Cardiac fibroblast (primary cell): ENCODE measurements around the gene F2R.
A peak's percentile ranks its signal among the peaks of the same experiment; 100 is the strongest.
"Not testable (repeated sequence)": the region's sequence is repeated elsewhere in the genome, so short reads cannot be mapped to it uniquely, and the experiment has no call there.

ENCODE experiments used
- DNase-seq, 2 donors: peaks; one replicate each; pipeline versions ENCODE4 v3.0.0 to v3.0.0-alpha.2; 2010; ENCODE audit warnings: low read depth in 2 of 2
- H3K4me3 ChIP-seq, 2 donors: replicated peaks in 1 of 2; 1 replicate in 1 of 2; 2 replicates in 1 of 2; pipeline ENCODE4 v1.5.1; 2011; ENCODE audit warnings: low read depth in 2 of 2, low read length in 2 of 2, mild to moderate bottlenecking in 2 of 2, moderate library complexity in 1 of 2
- TF ChIP-seq, protein P1 (sequence below): IDR thresholded peaks from one replicate; pipeline ENCODE4 v1.5.1; 2011; ENCODE audit warnings: low read depth, mild to moderate bottlenecking, low read length, inconsistent platforms

Gene F2R

DNA sequence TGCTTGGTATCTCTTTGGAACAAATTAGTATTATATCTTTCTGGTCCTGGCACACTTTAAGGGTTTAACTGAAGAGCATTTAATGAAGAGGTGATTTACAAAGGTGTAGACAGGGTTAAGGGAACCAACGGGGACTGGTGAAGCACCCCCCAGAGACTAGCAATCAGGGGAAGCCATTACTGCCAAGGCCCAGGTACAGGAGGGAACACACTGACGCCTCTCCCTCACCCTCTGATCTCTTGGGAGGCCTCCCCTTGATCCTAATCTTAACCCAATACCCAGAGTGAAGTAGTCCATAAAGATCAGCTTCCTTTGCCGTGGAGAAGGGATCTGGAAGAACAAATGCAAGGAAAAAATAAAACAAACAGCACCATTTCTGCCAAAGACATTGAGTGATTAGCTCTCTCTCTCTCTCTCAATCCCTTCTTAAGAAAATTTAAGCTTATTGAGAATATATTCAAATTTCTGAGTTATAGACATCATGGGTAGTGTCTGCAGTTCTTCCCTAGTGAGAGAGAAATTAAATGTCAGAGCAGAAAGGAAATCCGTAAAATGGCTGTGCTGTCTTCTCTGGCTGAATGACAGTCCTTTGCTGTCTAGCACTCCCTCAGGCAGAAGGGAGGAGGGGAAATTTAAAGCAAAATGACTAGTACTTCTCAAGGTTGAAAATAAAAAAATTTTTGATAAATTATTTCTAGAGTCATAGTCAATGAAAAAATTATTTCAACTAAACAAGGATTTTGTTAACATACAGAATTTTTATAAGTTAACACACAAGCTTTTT is 20.0 kb downstream of the F2R start:
- DNase-seq, result no peak
- H3K4me3 ChIP-seq, result no peak overlapping the region
- TF ChIP-seq, protein P1, sequence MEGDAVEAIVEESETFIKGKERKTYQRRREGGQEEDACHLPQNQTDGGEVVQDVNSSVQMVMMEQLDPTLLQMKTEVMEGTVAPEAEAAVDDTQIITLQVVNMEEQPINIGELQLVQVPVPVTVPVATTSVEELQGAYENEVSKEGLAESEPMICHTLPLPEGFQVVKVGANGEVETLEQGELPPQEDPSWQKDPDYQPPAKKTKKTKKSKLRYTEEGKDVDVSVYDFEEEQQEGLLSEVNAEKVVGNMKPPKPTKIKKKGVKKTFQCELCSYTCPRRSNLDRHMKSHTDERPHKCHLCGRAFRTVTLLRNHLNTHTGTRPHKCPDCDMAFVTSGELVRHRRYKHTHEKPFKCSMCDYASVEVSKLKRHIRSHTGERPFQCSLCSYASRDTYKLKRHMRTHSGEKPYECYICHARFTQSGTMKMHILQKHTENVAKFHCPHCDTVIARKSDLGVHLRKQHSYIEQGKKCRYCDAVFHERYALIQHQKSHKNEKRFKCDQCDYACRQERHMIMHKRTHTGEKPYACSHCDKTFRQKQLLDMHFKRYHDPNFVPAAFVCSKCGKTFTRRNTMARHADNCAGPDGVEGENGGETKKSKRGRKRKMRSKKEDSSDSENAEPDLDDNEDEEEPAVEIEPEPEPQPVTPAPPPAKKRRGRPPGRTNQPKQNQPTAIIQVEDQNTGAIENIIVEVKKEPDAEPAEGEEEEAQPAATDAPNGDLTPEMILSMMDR, result no peak

DNA sequence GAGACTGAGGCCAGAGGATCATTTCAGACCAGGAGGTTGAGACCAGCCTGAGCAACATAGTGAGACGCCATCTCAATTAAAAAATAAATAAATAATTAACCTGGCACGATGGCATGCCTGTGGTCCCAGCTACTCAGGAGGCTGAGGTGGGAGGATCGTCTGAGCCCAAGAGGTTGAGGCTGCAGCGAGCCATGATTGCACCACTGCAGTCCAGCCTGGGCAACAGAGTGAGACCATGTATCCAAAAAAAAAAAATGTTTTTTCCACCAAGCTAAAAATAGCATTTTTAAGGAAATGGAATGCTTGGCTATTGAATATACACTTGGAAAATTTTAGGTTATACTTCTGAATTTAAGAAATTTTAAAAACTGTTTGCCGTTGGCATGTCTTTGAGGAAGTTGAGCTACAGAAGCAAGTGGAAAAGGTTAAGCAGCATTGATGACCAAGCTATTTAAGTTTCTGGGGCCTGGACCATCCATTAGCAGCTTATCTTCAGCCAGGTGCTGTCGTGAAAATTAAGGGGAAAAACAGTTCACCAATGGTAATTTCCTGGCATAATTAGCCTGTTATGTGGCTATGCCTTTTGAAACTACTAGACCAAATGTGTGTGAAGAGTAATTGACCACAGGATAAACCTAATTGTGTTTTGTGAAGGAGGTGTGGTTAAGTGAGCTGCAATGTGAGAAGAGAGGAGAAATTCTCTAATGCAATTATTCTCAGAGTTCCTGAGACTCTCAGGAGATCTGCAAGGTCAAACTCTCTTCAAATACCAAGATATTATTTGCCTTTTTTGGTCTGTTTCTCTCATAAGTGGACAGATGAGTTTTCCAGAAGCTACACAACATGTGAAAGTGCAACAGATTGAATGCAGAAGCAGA is 21.0 kb downstream of the F2R start:
- H3K4me3 ChIP-seq, result no peak overlapping the region
- TF ChIP-seq, protein P1, result no peak
- no peak for DNase-seq

DNA sequence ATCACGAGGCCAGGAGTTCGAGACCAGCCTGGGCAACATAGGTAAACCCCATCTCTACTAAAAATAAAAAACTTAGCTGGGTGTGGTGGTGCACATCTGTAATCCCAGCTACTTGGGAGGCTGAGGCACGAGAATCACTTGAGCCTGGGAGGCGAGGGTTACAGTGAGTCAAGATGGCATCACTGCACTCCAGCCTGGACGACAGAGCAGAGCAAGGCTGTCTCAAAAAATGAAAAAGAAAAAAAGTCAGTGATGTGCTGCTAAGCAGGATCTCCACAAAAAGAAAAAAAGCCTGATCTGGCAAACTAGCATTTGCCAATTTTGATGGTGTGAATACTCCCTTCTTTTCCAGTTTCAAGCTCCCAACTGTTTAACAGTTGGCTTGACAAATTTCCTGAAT is 21.9 kb downstream of the F2R start:
- peak in 1 of 2 donors; percentile 43 for DNase-seq
- TF ChIP-seq, protein P1, result no peak
- no peak overlapping the region for H3K4me3 ChIP-seq

DNA sequence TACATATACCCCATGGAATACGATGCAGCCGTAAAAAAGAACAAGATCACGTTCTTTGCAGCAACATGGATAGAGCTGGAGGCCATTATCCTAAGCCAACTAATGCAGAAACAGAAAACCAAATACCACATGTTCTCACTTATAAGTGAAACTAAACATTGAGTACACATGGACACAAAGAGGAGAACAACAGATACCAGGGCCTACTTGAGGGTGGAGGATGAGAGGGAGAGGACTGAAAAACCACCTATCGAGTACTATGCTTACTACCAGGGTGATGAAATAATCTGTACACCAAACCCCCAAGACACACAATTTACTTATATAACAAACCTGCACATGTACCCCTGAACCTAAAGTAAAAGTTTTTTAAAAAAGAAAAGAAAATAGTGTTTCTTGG is 25.6 kb downstream of the F2R start:
- H3K4me3 ChIP-seq, DNase-seq: not testable (repeated sequence)

DNA sequence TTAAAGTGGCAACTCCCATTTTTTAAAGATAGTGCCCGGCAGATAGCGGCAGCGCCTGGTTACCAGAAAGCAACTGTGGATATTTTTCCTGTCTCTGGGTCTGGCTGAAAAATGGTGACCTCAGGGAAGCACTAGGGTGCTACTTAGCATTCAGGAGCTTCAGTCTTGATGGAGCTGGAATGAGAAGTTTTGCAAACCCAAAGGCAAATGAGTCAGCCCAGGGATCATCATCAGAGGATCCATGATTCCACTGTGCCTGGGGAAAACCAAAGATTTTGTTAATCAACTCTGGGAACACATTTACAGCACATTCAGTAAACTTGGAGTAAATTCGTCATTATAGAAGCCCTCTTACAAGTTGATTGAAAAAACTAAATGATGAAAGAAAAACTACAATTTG is 26.7 kb downstream of the F2R start:
- no peak overlapping the region for H3K4me3 ChIP-seq
- DNase-seq, result peak; percentile 52 to 59
- TF ChIP-seq, protein P1, result no peak

DNA sequence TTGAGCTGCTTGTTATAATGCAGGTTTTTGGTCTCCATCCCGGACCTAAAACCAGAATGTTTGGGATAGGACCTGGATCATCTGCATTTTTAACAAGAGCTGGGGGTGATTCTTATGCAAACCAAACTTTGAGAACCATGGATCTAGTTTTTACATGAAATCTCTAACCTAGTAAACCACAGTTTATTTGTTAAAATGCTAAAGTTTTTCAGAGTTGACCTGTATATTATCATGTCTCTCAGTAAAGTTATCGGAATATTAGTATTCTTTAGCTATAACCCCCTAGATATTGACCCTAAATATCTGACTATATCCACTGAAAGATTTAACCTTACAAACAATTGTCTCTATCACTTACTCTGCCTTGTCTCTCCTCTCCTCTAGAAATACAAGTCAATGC is 28.7 kb downstream of the F2R start:
- DNase-seq, result no peak
- no peak overlapping the region for H3K4me3 ChIP-seq
- TF ChIP-seq, protein P1, result no peak

DNA sequence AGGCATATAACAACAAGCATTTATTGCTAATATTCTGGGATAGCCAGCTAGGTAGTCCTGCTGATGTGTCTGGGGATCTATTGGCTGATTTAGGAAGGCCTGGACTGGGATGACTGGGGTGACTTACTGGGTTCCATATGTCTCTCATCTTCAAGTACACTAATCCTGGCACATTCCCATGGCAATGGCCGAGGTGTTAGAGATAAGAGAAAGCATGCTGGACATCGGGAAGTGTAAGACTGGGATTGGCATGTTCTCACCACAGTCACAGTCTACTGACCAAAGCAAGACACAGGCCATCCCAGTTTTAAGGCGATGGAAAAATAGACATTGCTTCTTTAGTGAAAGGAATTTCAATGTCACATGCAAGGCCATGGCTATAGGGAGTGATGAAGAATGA is 29.7 kb downstream of the F2R start:
- TF ChIP-seq, protein P1, result no peak
- no peak overlapping the region for H3K4me3 ChIP-seq
- no peak for DNase-seq
